ENCODE data around the gene AFF1.

GRCh38 chr4:86967798-86968197 is 33.0 kb downstream of the AFF1 start:
- no peak for TF ChIP-seq POLR2A (IDR thresholded peaks at IDR 0.05)
- no peak for TF ChIP-seq CTCF (IDR thresholded peaks at IDR 0.05)

Data from uterus (tissue), 2 donors.